Endothelial cell of umbilical vein (primary cell): Measurements from ENCODE around the gene SGCE. TPM values are rescaled to one million over a fixed set of nuclear protein-coding genes. Genes with fewer than 3 reads are reported as not detected.

Experiments
- BruUV-seq: library from RNA; stranded (reverse); fragments of 400-500 nt; replicated peaks from 2 replicates; lab custom pipeline; 2021; lab: Mats Ljungman, UMichigan
- CTCF ChIA-PET: fragments of 300-600, 350-600 bp; sonication (Branson Sonifier 250); formaldehyde crosslinking; loops from one replicate; lab custom pipeline; 2021; ENCODE audit warnings: antibody characterized with exemption, inconsistent platforms; lab: Charles Lee
- POLR2A ChIA-PET: fragments of 300-600, 350-600 bp; sonication (Branson Sonifier 250); formaldehyde crosslinking; loops from one replicate; lab custom pipeline; 2021; ENCODE audit warnings: antibody characterized with exemption, inconsistent platforms; lab: Charles Lee
- DNase-seq: peaks from one replicate; pipeline ENCODE4 v3.0.0-alpha.2; 2011; ENCODE audit warnings: low read depth, low spot score
- FAIRE-seq: peaks from 2 replicates; lab custom pipeline; 2011; peaks lifted over from hg19 to GRCh38; lab: Jason Lieb, UNC
- H2AFZ ChIP-seq: 2 replicates; pipeline ENCODE4 v1.6.0; 2012; ENCODE audit warnings: low read depth, low read length, control low read depth, inconsistent platforms
- H3K27ac ChIP-seq: 2 replicates; pipeline ENCODE4 v1.5.1; 2011; ENCODE audit warnings: low read depth, mild to moderate bottlenecking, control low read depth, low read length, moderate library complexity; ENCODE audit not compliant: insufficient read depth
- H3K27me3 ChIP-seq, 2 experiments: 2 replicates each; pipeline versions ENCODE4 v1.6.0 to v1.6.1; 2011; ENCODE audit warnings: low read length in 2 of 2, mixed read lengths in 1 of 2; ENCODE audit not compliant: control insufficient read depth in 2 of 2, insufficient read depth in 2 of 2
- H3K36me3 ChIP-seq, 2 experiments: 2 replicates in 1 of 2; 3 replicates in 1 of 2; pipeline ENCODE4 v1.5.1; 2011; ENCODE audit warnings: low read length in 2 of 2, mild to moderate bottlenecking in 1 of 2, moderate library complexity in 1 of 2; ENCODE audit not compliant: control insufficient read depth in 2 of 2, insufficient read depth in 2 of 2; ENCODE audit errors: extremely low read depth in 1 of 2
- H3K4me1 ChIP-seq: 3 replicates; pipeline ENCODE4 v1.5.1; 2011; ENCODE audit warnings: mild to moderate bottlenecking, low read length; ENCODE audit not compliant: control insufficient read depth, insufficient read depth; ENCODE audit errors: extremely low read depth
- H3K4me2 ChIP-seq: 2 replicates; pipeline ENCODE4 v1.6.1; 2011; ENCODE audit warnings: low read length, control low read depth, mixed read lengths; ENCODE audit not compliant: insufficient read depth
- H3K4me3 ChIP-seq, 3 experiments: fragments of 200-600 bp in 1 of 3; sonication (generic), shearing (Covaris generic) in 1 of 3; replicated peaks in 1 of 3; 2 replicates each; pipeline ENCODE4 v1.5.1; 2011 to 2016; ENCODE audit warnings: control low read depth in 3 of 3, low read length in 3 of 3, mild to moderate bottlenecking in 2 of 3, inconsistent platforms in 1 of 3, low read depth in 1 of 3, moderate library complexity in 1 of 3; ENCODE audit not compliant: insufficient read depth in 1 of 3
- H3K79me2 ChIP-seq: 2 replicates; pipeline ENCODE4 v1.6.0; 2012; ENCODE audit warnings: low read length, inconsistent platforms; ENCODE audit not compliant: control insufficient read depth, insufficient read depth
- H3K9ac ChIP-seq: replicated peaks from 2 replicates; pipeline ENCODE3; 2011; ENCODE audit warnings: low read length, control low read depth; ENCODE audit not compliant: insufficient read depth; ENCODE audit errors: extremely low read depth
- H3K9me1 ChIP-seq: replicated peaks from 3 replicates; pipeline ENCODE4 v1.6.0; 2011; ENCODE audit warnings: mild to moderate bottlenecking, low read length; ENCODE audit not compliant: control insufficient read depth, insufficient read depth; ENCODE audit errors: extremely low read depth
- H3K9me3 ChIP-seq: replicated peaks from 2 replicates; pipeline ENCODE4 v1.5.1; 2012; ENCODE audit warnings: low read length, inconsistent platforms; ENCODE audit not compliant: control insufficient read depth, insufficient read depth
- H4K20me1 ChIP-seq: replicated peaks from 2 replicates; pipeline ENCODE3; 2011; ENCODE audit warnings: mild to moderate bottlenecking, low read length; ENCODE audit not compliant: control insufficient read depth, insufficient read depth; ENCODE audit errors: extremely low read depth
- FOS ChIP-seq: IDR thresholded peaks from 2 replicates; pipeline ENCODE4 v1.6.1; 2011; ENCODE audit warnings: mild to moderate bottlenecking, low read length, moderate library complexity, borderline replicate concordance; ENCODE audit not compliant: insufficient read depth
- GATA2 ChIP-seq: IDR thresholded peaks from 2 replicates; pipeline ENCODE4 v1.7.0; 2011; ENCODE audit warnings: low read depth, mild to moderate bottlenecking, moderate library complexity, mixed read lengths, low read length; ENCODE audit not compliant: insufficient read length, insufficient read depth
- JUN ChIP-seq: IDR thresholded peaks from 2 replicates; pipeline ENCODE4 v1.6.1; 2011; ENCODE audit warnings: borderline replicate concordance, low read depth; ENCODE audit not compliant: insufficient read length, insufficient read depth
- MYC ChIP-seq: IDR thresholded peaks from one replicate; pipeline ENCODE4 v1.6.1; 2011; ENCODE audit warnings: mild to moderate bottlenecking, low read depth, low read length
- POLR2A ChIP-seq: IDR thresholded peaks from 2 replicates; pipeline ENCODE4 v1.6.1; 2012; ENCODE audit warnings: low read depth, mild to moderate bottlenecking, control low read depth, low read length
- POLR2AphosphoS5 ChIP-seq: IDR thresholded peaks from 2 replicates; pipeline ENCODE4 v1.6.1; 2012; ENCODE audit warnings: low read depth, mild to moderate bottlenecking, control low read depth, low read length, moderate library complexity; ENCODE audit not compliant: insufficient read depth
- dilution Hi-C: fragments of 300-500 bp; cut with MboI; formaldehyde crosslinking; loops from one replicate; pipeline ENCODE4 v1.15.0; 2019; ENCODE audit warnings: low sequenced_read_pairs; ENCODE audit not compliant: extremely low pct_ligation_motif_present
- intact Hi-C: fragments of 100-400 bp; cut with micrococcal nuclease; formaldehyde crosslinking; loops from one replicate; pipeline ENCODE4 v1.10.0; 2022
- polyA plus RNA-seq, 4 experiments: library from polyadenylated mRNA; depleted of rRNA in 3 of 4; stranded (reverse) in 3 of 4; unstranded in 1 of 4; fragments of >200 nt; gene quantifications; 2 replicates each; pipeline versions ENCODE4 v1.2.1 to v1.2.3, GENCODE V29; 2011 to 2012; ENCODE audit warnings: missing spikeins in 1 of 4
- total RNA-seq: library from RNA; stranded (reverse); gene quantifications from 2 replicates; pipeline ENCODE4 v1.2.3, GENCODE V29; 2021
- TF ChIP-seq, protein P1 (sequence below): IDR thresholded peaks from 2 replicates; pipeline ENCODE4 v1.6.1; 2011; ENCODE audit not compliant: insufficient read depth, insufficient read length

SGCE gene
- total and polyA plus RNA-seq, 2 donors (not counting 3 experiments of a cell fraction or from before 2014, with no cell fraction given): 46.8 to 53.3 TPM

DNA sequence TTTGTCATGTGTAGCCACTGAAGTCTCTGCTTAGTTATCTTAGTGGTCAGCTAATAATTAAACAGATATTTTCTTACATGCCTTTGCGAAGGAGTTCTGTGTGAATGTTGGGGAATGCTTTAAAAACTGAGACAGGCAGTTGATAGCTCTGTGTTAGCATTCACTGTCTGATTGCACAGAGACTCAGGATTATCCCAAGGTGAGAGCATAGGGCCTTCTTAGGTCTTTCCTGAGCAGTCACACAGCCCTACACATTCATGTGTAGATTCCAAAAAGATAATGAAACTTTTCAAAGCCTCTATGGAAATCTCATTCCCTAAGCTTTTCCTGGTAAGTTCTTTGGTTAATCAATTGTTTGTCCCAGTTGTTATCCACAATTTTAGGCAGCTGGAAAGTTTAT, 78.6 kb downstream of the SGCE start:
- dilution Hi-C loops (no loop called here), intact Hi-C loops (no loop called here)
- POLR2A ChIA-PET: no interaction called here
- H3K4me1 ChIP-seq: no peaks in the 10 kb centered on the region
- TF ChIP-seq JUN: no peak
- TF ChIP-seq, protein P1, sequence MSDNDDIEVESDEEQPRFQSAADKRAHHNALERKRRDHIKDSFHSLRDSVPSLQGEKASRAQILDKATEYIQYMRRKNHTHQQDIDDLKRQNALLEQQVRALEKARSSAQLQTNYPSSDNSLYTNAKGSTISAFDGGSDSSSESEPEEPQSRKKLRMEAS: no peak
- no peaks in the 10 kb centered on the region for H3K36me3 ChIP-seq
- H3K9me1 ChIP-seq: no peaks in the 10 kb centered on the region
- H2AFZ ChIP-seq: no peak overlapping the region
- no peaks in the 10 kb centered on the region for H4K20me1 ChIP-seq
- FAIRE-seq (no peak), DNase-seq (no peak)
- no peaks in the 10 kb centered on the region for H3K79me2 ChIP-seq
- H3K4me3 ChIP-seq: no peak overlapping the region
- CTCF ChIA-PET: interaction anchor here (1.0 kb wide), 1 partner anchor 10 kb away, joined by 3 read pairs; no protein-coding TSS in a partner anchor
- H3K27ac ChIP-seq: no peak overlapping the region
- no peak overlapping the region for H3K4me2 ChIP-seq
- H3K9me3 ChIP-seq: no peaks in the 10 kb centered on the region
- no TSS peak for BruUV-seq
- H3K27me3 ChIP-seq: no peaks in the 10 kb centered on the region
- no peak overlapping the region for H3K9ac ChIP-seq

DNA sequence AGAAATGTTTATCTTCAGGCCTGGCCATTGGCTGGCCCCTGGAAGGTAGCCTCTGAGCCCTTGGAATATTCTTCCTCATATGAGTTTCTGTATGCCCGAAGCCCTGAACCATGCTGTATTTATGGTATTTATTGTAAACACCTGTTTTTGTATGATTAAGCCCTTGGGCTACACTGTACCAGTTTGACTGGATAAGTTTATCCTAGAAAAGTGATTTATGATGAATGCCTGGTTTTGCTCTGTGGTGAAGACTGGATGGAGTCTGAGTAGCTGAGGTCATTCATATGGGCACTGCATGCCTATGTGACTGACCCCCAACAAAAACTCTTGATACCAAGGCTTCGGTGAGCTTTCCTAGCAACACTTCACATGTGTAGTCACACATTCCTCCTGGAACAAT, 79.6 kb downstream of the SGCE start:
- dilution Hi-C loops: no loop called here
- CTCF ChIA-PET: no interaction called here
- FAIRE-seq: no peak

More for the DNA sequence above, 79.6 kb downstream of the SGCE start:
- no peak overlapping the region for H3K4me2 ChIP-seq
- DNase-seq: no peak
- H3K9me1 ChIP-seq: no peaks in the 10 kb centered on the region
- no peaks in the 10 kb centered on the region for H3K27me3 ChIP-seq
- H3K9ac ChIP-seq: no peak overlapping the region
- H4K20me1 ChIP-seq: no peaks in the 10 kb centered on the region
- H3K36me3 ChIP-seq: no peaks in the 10 kb centered on the region
- H2AFZ ChIP-seq: no peak overlapping the region
- H3K4me1 ChIP-seq: no peaks in the 10 kb centered on the region
- POLR2A ChIA-PET: no interaction called here
- intact Hi-C loops: no loop called here
- no peaks in the 10 kb centered on the region for H3K9me3 ChIP-seq
- H3K79me2 ChIP-seq: no peaks in the 10 kb centered on the region
- BruUV-seq: no TSS peak
- TF ChIP-seq FOS (no peak), GATA2 (no peak), POLR2AphosphoS5 (no peak), POLR2A (no peak), MYC (no peak)
- TF ChIP-seq, protein P1: no peak
- no peak overlapping the region for H3K27ac ChIP-seq
- no peak overlapping the region for H3K4me3 ChIP-seq
